Fibroblast of skin of left biceps (primary cell): ENCODE data around the gene LRRC58.

Source experiments
- DNase-seq, 2 experiments: peaks; one replicate each; pipeline ENCODE4 v3.0.0-alpha.2; 2013; ENCODE audit warnings: low read depth in 2 of 2

LRRC58 gene

GRCh38 chr3:120276767-120277166 is 72.4 kb downstream of the LRRC58 start:
- no peak for DNase-seq

GRCh38 chr3:120275618-120276017 is 73.5 kb downstream of the LRRC58 start:
- no peak for DNase-seq

- no peak for DNase-seq
Observed at GRCh38 chr3:120274739-120275167, 74.4 kb downstream of the LRRC58 start.
